ENCODE data around the gene COMMD7.
A peak's percentile ranks its signal among the peaks of the same experiment; 100 is the strongest.

COMMD7 gene

GRCh38 chr20:32743237-32744112 is at the start of gene COMMD7:
Gene COMMD7 (minus strand): TSS chr20:32743467. CDS start chr20:32743391, 76 bp downstream.
- DNase-seq = peak; percentile 21

GRCh38 chr20:32792731-32793458 is 49.6 kb upstream of the COMMD7 start:
- DNase-seq = no peak

GRCh38 chr20:32792316-32792715 is 49.0 kb upstream of the COMMD7 start:
- no peak for DNase-seq

GRCh38 chr20:32790751-32791057 is 47.4 kb upstream of the COMMD7 start:
- no peak for DNase-seq

- peak; percentile 55 for DNase-seq
These were observed 46.9 kb upstream of the COMMD7 start for GRCh38 chr20:32789896-32790750.

- no peak for DNase-seq
These were observed 43.9 kb upstream of the COMMD7 start for GRCh38 chr20:32787168-32787567.

- no peak for DNase-seq
These were observed 42.9 kb upstream of the COMMD7 start for GRCh38 chr20:32786059-32786760.

GRCh38 chr20:32784369-32785080 is 41.3 kb upstream of the COMMD7 start:
- no peak for DNase-seq

GRCh38 chr20:32780749-32781655 is 37.7 kb upstream of the COMMD7 start:
- no peak for DNase-seq

- no peak for DNase-seq
These were observed 37.0 kb upstream of the COMMD7 start for GRCh38 chr20:32780278-32780677.

- no peak for DNase-seq
These were observed 36.4 kb upstream of the COMMD7 start for GRCh38 chr20:32779500-32780211.

GRCh38 chr20:32777177-32777956 is 34.1 kb upstream of the COMMD7 start:
- no peak for DNase-seq

- no peak for DNase-seq
These were observed 32.2 kb upstream of the COMMD7 start for GRCh38 chr20:32775336-32775991.

- no peak for DNase-seq
These were observed 30.6 kb upstream of the COMMD7 start for GRCh38 chr20:32773855-32774254.

GRCh38 chr20:32773223-32773622 is 30.0 kb upstream of the COMMD7 start:
- no peak for DNase-seq

GRCh38 chr20:32772046-32772445 is 28.8 kb upstream of the COMMD7 start:
- DNase-seq = no peak

- no peak for DNase-seq
These were observed 24.3 kb upstream of the COMMD7 start for GRCh38 chr20:32767418-32768198.

Data from SHP77 treated with DMSO at 0.1 percent for 48 hours (cell line).